Measurements from ENCODE around the gene MGAT3.
A peak's percentile ranks its signal among the peaks of the same experiment; 100 is the strongest.

MGAT3 gene

GRCh38 chr22:39529487-39529851 lies 72.7 kb downstream of the MGAT3 start:
- DNase-seq (ENCODE audit: low spot score), result no peak

GRCh38 chr22:39530116-39530515 lies 73.3 kb downstream of the MGAT3 start:
- DNase-seq (ENCODE audit: low spot score), result no peak

- peak; percentile 31 for DNase-seq (ENCODE audit: low spot score)
Observed at GRCh38 chr22:39530692-39531331, 74.0 kb downstream of the MGAT3 start.

- DNase-seq (ENCODE audit: low spot score), result peak; percentile 96
Observed at GRCh38 chr22:39532215-39533073, 75.6 kb downstream of the MGAT3 start, which contains the start of gene RPS19BP1. RPS19BP1 (minus strand) TSS chr22:39532748; CDS start chr22:39532738, 10 bp downstream.

GRCh38 chr22:39534092-39534506 lies 77.3 kb downstream of the MGAT3 start:
- DNase-seq (ENCODE audit: low spot score), result no peak

GRCh38 chr22:39534591-39535356 lies 78.0 kb downstream of the MGAT3 start:
- peak; percentile 77 for DNase-seq (ENCODE audit: low spot score)

GRCh38 chr22:39535357-39535725 lies 78.5 kb downstream of the MGAT3 start:
- no peak for DNase-seq (ENCODE audit: low spot score)

GRCh38 chr22:39535831-39536449 lies 79.1 kb downstream of the MGAT3 start:
- no peak for DNase-seq (ENCODE audit: low spot score)

- no peak for DNase-seq (ENCODE audit: low spot score)
Observed at GRCh38 chr22:39536711-39537110, 79.9 kb downstream of the MGAT3 start.

GRCh38 chr22:39537975-39538374 lies 81.2 kb downstream of the MGAT3 start:
- DNase-seq (ENCODE audit: low spot score), result no peak

Data from germinal center (tissue), 1 donor.